HG02970 (cell line): ENCODE measurements around the gene ARHGAP26.

ENCODE experiments used
- ATAC-seq: cut with Tn5 transposase; IDR thresholded peaks from one replicate; pipeline ENCODE4 v1.9.1; 2021; ENCODE audit warnings: mild to moderate bottlenecking, moderate library complexity, moderate number of reproducible peaks; ENCODE audit not compliant: unreplicated experiment, low FRiP score

The ARHGAP26 gene

DNA sequence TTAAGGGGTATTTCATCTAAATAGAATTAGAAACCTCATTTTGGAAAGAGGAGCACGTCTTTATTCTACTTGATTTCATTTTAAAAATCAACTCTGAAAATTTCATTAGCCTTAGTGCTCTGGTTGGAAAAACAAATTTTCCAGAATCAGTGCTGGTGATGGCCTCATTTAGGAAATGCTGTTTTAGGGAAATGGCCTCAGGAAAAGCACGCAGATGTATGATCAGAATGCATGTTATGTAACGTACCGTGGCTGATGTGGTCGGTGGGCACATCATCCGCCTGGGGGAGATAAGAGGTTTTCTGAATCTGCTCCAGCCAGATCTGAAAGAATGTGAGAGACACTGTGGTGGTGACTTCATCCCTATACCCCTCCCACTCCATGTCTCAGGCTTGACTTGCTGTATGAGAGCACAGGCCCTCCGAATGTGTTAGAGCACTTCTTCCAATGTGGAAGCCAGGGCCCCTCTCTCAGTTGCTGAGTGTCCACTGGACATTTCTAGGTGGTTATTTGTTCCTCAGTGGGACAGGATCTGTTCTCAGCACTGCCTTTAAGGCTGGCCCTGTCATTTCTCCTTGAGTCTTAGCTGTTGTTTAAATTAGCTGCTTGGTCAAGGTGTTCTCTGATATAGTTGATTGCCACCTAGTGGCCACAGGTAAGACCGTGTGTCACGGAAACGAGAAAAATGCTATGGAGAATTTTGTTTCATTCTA lies 96.5 kb downstream of the ARHGAP26 start:
- ATAC-seq, result no peak

DNA sequence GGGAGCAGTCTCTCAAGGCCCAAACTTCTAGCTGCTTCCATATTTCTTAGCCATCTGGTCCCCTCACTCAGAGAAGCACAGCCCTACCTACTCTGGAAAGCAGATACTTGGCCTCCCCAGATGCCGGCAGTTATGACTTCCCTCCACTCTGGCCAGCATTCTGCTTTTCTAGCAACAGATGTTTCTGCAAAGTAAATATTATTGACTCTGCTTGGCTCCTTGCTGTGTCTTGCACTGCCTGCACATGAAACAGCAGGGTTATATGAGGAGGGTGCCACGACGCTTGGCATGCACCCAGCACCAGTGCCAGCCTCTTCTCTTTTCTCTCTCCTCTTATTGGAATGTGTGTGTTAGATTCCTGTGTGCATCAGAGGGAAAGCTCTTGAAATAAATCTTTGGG lies 99.7 kb downstream of the ARHGAP26 start:
- ATAC-seq, result no peak

DNA sequence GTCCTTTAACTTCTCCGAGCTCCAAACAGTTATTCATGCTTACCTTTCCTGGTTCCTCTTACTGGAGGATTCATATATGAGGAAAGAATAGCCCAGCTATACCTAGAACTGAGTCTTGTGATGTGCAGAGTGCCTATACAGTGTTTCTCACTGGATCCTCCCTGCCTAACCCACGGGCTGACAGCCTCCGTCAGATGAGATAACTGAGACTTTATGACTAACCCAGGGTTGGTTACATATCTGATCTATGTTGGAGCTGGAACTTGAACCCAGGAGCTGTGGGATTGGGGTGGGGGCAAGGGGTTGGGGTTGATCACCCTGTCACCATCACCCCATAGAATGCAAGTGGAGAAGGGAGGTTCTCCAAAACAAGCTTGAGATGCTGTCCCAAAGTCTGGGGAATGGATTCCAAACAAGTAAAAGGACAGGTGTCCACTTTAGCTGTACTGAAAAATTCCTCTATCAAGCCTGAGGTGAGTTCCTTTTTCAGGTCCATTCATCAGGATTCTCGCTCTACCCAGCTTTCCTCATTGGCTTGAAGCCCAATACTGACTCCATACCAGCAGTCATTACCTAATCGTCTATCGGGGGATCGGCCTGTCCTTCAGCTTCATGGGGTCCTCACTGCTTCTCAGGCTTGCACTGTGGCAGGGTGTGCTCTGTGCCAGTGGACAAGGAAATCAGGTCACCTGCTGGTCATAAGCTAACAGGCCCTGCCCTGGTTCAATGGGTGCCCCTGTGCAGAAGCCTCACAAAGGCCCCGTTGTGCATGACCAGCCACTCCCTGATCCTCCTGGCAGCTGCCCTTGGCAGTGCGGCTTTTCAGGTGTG lies 100.6 kb downstream of the ARHGAP26 start:
- no peak for ATAC-seq

DNA sequence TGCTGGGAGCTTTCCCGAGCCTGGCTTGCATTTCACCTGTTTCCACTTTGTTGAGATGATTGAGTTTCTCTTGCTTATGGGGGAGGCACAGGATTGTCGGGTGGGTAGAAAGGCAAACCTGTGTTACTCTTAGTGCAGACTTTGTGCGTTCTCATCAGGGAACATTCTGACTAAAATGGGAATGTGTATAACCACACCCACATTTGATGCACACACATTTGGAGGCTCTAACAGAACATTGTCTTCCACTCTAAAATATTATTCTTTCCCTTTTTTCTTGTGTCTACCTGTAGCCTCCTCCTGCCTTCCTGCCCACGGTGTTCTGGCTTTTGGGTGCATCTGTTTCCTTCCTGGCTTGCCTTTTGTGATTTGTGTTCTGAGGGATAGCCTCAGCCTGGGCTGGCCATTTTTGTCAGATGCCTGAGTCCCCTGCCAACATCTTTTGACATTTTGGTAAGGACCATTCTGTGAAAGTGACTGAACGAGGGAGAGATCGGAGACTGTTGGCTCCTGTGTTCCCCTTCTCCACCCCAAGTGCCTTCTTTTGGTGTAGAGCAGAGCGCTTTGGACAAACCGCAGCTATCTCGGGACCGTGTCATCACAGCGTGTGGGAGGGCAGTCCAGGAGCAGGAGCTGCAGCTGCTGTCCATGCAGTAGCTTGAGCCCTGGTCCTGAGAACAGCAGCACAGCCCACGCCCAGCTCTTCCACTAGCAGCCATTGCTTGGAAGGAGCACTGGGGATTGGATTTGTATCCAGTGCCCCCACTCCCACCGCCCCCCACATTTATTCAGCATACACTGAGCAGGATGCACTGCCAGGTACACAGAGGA lies 101.4 kb downstream of the ARHGAP26 start:
- no peak for ATAC-seq

DNA sequence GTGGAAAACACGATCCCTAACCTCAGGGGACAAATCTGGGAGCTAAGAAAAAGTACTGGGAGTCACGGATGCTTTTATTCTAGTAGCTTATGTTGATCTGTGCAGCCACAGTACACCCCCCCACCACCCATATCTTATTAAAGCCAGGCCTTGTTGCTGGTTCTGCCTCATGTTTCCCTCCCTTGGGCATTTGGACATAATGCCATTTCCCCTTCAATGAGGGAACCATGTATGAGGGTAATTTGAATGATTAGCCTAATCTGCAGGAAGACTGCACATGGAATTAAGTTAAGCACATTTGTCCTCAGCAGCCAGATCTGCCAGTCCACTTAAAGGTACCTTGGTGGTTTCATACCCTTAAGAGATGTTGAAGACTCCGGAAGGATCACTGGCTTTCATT lies 102.0 kb downstream of the ARHGAP26 start:
- ATAC-seq, result no peak

DNA sequence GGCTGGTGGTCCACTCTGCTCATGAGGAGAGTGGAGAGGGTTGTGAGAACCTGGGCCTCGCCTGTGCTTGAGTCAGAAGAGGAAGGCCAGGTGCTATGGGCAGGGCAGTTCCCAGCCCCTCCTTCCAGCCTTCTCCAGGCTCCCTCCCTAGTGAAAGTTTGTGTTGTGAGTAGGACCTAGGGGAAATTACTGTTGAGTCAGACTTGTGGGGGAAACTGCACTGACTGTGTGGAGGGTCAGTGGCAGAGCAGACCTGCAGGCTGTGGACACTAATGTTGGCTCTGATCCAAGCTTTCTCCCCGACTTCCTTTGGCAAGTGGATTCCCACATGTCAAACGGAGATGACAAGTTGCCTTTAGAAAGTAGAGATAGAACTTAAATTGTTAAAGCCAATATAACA lies 102.6 kb downstream of the ARHGAP26 start:
- no peak for ATAC-seq

DNA sequence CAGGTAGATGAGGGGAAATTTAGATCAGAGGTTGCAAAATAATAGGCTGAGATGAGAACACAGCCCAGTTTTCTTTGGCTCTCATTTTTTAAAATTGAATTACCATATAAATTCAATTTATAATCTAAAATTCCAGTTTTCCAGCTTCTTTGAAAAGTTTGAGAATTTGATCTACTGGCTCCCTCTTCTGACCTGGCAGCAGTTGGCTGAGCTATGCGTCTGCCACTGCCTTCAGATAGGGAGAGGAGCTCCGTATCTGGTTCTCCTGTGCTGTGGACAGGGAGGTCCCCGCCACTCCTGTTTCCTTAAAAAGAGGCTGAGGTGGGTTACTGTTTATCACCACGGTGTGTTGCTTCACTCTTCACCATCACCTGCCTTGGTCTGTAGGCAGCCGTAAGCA lies 103.7 kb downstream of the ARHGAP26 start:
- ATAC-seq, result no peak

DNA sequence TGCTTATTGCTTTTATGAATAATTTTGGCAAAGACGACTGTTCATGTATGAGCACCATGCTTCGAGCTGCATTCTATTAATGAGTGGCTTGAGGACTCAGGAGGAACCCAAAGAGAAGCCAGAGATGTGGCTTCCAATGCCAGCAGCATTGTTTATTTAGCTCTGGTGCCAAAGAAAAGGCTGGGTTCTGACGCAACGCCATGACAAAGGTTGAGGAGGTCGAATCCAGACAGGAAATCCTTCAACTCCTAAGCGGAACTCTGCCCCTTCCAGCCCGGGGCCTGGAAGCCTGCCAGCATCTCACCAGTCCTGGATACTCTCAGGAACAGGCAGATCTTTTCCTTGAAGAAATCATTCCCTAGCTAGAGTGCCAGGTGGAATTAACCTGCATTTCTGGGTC lies 104.4 kb downstream of the ARHGAP26 start:
- no peak for ATAC-seq

DNA sequence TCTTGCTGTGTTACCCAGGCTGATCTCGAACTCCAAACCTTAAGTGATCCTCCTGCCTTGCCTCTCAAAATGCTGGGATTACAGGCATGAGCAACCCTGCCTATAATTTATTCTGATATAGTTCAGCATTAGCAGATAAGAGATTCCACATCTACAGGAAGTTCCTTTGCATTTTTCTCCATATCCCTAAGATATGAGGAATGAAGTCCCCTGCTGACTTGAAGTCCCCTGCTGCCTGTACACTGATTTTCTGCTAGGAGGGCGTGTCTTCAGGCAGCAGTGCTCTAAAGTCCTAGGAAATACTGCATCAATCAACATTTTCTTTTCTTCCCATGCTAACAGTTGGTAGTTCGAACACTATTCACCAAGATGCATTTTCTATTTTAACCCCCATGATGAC lies 105.8 kb downstream of the ARHGAP26 start:
- ATAC-seq, result no peak

DNA sequence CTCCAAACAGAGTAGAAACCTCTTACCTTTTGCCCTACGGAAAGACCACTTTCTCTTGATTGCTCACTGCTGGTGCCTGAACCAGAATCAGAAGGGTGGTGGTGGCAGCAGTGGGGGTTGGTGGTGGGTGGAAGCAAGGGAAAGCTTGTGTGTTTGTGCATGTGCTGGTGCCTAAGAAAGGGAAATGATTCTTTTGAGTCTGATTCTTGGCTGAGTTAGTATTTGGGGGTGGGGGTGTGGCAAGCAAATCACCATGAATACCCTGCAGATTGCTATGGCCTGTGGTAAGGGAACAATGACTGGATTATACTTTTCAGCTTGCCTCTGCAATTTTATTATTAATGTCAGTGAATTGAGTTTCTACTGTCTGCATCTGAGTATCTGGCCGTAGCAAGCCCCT lies 106.6 kb downstream of the ARHGAP26 start:
- no peak for ATAC-seq

DNA sequence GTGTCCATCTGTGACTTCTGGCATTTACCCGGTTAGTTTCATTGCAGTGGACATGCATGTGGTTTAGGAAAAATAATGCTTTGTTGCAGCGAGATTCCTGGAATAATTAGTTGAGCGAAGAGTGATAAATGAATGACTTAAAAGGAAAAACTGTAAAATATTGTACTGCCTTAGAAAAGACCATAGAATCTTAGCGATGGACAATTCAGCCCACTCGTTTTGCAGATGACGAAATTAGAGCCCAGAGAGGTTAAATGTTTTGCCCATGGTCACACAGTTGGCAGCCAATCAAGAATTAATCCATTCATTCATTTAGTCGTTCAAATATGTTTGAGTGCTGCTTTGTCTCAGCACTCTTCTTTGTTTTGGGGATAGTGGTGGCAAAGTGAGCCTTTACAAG lies 107.9 kb downstream of the ARHGAP26 start:
- ATAC-seq, result no peak

DNA sequence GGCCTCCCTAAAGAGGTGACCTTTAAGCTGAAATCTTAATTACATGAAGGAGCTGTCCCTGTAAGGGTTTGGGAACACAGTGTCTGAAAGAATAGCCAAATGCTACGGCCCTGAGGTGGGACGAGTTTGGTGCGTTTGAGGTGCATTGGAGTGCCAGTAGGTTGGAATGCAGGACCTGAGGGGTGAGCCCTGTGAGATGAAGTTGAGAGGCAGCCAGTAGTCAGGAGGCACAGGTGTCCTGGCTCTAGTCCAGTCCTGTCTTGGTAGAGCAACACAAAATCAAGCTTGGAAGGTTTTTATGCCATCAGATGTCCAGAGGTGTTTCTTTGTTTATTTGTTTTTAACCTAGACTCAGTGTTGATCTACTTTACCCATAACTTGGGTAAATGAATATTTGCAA lies 108.5 kb downstream of the ARHGAP26 start:
- no peak for ATAC-seq

DNA sequence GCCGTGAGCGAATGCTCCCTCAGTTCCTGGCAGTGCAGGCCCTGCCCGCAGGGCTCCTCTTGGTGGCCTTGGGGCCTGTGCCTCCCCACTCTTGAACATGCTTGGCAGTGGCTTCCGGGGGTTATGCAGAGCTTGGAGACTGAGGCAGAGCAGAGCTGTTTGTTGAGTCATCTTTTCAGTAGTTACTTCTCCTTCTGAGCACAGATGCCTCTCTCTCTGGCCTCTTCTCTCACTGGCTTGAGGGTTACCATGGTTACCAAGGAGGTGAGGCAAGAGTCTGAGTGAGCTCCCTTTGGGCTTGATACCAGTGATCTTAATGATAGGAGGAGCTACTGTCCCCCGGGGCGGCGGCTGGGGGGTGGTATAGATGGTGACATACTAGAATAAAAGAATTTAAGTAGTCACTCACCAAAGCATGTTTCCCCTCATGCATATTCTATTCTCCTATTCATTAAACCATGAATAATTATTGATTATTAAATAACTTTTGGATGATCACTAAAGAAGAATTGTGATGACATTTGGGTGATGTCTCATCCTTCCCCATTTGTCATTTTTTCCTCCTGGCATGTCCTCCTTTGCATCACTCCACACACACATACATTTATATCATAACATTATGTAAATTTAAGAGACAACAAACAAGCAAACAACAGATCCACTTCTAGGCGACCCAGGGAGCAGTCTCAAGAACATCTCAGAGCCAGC lies 111.1 kb downstream of the ARHGAP26 start:
- ATAC-seq, result no peak

DNA sequence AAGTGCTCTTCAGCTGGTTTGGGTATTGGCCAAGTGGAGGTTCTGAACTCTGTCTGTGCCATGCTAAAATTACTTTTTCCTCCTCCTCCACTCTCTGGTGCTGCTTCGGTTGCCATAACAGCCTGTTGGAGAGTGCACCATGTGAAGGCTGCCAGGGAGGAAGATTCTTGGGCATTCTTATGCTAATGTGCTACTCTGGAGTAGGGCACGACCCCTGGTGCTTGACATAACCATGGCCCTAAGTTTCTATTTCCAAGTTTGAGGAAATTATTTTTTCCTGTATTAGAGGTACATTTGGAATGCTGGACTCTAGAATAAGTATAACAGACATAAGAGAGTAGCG lies 111.6 kb downstream of the ARHGAP26 start:
- no peak for ATAC-seq

DNA sequence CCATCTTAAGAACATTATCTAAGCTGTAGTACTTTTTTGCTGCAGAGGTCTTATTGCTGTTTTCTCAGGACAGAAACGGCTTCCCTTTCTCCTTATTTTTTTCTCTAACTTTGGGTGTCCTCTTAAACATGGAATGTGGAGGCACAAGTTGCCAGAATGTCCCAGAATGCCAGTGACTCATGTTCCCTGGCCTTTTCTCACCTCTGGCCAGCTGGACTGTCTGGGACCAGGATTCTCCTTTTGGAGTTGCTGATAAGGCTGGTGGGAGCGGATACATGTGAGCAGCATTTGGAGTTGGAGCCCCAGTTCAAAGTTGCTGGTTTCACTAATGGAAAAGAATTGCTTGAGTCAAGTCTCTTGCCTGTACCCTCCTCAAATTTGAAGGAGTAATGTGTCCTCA lies 112.8 kb downstream of the ARHGAP26 start:
- ATAC-seq, result no peak

DNA sequence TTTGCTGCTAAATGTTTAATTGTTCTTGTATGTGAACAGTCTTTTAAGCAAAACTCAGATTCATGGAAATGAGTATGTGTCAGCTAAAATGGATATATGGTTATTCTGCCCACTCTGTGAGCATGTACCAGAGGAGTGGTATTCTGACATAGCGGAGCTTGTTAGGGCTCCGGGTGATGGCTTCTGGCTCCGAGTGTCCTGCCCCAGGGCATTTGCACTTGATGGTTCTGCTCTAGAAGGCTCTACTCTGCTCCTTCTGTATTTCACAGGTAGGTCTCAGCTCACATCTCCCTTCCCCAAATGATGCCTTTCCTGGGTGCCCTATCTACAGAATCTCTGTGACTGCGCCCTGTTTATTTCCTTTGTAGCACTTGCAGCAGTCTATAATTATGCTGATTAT lies 113.3 kb downstream of the ARHGAP26 start:
- no peak for ATAC-seq

DNA sequence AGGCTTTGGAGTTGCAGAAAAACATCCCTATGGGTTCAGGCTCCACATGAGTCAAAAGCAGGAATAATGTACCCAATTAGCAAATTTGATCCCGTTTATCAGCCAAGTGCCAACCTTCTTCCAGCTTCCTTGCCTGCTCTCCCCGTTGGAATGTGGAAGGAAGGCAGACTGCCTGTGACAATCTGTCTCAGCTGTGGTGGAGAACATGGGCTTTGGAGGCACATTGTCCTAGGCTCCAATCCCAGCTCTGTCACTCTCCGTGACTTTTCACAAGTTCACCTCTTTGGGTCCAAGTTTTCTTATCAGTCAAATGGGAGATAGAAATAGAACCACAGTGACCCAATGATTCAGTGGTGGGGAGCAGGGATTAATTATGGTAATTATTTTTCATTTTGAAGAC lies 113.9 kb downstream of the ARHGAP26 start:
- ATAC-seq, result no peak

DNA sequence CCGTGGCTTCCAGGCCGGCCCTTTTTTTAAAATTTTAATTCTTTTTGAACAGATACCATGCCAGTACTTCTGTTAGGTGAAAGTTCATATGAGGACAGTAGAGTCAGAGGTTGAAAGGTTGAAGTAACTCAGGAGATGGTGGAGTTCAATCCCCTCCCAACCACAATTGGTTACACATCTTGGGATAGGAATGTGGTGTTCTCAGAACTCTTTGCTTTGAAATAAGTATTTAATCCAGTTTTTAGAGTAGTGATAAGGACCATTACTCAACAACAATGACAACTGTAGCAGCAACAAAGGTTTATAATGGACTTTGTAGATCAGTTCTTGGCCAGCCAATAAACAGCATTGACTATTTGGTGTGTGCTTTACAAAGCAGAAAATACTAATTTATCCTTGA lies 116.0 kb downstream of the ARHGAP26 start:
- no peak for ATAC-seq

DNA sequence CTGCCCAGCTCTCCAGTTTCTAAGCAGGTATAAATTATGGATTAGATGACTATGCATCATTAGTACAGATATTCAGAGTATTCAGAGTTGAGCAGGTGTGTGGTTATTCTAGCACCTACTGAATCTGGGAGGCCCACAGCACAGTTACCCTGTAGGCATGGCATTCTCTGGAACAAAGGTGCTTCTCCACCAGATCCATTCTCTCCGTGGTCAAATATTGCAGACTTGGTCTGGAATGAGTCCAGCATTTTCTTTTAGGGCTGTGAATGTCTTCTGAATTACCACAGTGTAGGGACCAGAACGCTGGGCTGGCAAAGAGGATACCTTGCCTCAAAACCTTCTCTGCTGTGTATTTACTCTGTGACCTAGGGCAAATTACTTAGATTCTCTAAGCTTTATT lies 116.8 kb downstream of the ARHGAP26 start:
- ATAC-seq, result no peak

DNA sequence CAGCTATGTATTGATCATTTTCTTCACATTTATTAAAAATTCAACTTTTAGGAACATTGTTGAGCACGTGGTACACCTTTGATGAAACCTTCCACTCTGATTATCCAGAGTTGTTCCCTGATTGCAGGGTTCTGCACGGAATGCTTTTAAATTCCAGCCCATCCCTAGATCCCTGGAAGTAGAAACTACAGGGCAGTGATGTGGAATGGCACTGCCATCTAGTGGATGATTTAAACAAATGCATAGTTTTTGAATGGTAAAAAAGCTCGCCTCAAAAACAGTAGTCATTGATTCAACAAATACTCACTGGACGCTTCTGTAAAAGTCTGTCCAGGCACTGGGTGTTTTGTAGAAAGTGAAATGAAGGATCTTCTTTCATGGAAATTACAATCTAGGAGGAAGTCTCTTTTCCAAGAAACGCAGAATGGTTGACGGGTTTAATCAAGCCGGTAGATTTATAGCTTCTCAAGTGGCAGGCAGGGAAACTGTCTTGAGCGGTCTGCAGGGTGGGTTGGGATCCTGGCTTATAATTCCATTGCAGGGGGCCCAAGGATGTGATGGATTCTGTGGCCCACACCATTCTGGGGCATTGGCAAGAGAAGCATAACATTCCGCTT lies 118.4 kb downstream of the ARHGAP26 start:
- no peak for ATAC-seq
